ENCODE measurements around the gene DDX5.
"Not testable (repeated sequence)": the region's sequence is repeated elsewhere in the genome, so short reads cannot be mapped to it uniquely, and the experiment has no call there.

Gene DDX5

DNA sequence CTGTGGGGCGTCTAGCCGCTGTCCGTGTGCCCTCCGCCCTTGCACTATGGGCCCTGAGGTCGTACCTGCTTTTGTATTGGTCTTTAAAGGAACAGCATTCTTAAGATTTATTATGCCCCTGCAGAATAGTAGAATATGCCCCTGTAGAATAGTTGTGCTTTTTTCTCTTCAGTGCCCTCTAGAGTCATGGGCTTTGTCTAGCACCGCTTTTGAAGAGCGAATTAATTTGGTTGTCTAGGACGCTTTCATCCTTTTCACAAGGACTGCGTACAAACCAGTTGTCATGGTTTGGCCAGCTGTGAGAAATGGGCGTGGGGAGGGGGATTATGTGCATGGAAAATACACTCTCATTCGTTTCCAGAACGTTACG lies 1.3 kb upstream of the DDX5 start:
- DNase-seq (ENCODE audit: low spot score) = peak; percentile 72

DNA sequence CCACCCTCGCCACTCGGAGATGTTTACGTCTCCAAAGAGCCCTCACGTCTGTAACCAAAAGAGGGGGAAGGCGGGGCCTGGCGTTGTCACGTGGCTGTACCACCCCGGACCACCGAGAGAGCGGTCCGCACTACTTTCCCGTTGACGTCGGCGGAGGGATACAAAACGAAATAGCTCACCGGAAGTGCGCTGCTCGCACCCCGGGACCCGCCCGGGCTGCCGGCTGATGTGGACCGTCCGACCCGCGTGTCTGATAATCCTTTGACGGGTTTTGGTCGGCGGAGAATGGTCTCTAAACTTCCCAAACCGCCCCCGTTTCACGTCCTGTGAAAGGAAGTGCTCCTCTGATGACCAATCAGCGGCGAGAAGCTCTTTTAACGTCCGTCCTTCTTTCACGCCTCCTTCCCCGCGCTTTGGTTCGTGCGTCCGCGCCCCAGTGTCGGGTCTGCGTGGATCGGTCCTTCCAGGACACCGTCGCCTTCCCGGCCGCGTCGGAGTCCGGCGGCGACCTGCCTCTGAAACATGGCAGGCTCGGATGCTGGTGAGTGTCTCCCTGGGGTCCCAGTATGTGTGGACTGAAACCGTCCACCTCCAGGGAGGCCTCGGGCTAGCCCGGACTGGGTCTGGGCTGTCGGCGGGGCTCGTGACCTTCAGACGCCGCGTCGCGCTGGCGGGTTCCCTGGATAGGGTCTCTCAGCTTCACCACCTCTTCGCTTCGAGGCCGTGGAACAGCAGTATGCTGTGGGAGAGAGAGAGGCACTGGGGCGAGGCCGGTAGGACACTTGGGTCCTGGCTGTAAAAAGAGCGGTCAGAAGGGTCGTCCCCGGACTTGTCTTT lies 705 bp upstream of the DDX5 start, which contains the start of gene CEP95:
TSS of gene CEP95 (plus strand) at position 402 of the 837 bp plus-strand sequence. CDS start at position 523, 121 bp downstream.
- DNase-seq (ENCODE audit: low spot score) = peak; percentile 93

DNA sequence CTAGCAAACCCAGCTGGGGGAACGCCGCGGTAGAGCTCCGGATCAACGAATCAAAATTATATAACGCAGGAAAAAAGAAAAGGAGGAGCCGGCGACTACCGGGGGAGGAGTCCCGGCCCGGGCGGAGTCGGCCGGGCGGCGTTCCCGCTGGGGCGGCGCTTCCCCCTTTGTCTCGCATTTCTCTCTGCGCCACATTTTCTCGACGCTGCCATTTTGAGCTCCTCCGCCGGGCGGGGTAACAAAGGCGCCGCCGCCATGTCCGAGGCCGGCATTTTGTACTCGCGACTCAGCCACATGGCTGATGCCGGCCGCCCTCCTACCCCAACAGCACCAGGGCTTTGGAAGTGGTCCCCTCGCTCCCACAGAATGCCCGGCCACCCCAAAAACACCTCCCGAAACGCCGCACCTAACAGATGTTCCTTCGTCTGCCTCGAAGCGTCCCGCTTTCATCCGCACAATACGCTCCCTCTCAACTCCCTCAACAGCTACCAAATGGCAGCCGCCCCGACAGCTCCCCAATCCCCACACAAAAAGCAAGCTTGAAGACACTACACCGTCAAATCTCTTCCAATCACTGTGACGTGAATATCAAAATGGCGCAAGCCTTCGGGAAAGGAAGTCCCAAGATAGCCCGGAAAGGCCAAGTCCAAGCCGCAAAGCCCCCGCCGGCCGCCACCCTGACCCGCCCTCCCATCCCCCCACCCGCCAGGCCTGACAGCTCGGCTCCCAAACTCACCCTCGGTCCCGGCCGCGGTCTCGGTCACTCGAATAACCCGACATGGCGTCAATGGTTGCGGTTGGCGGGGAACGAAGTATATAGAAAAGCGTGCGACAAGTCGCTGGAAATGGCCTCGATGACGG lies 519 bp downstream of the DDX5 start:
- peak; percentile 88 for DNase-seq (ENCODE audit: low spot score)

DNA sequence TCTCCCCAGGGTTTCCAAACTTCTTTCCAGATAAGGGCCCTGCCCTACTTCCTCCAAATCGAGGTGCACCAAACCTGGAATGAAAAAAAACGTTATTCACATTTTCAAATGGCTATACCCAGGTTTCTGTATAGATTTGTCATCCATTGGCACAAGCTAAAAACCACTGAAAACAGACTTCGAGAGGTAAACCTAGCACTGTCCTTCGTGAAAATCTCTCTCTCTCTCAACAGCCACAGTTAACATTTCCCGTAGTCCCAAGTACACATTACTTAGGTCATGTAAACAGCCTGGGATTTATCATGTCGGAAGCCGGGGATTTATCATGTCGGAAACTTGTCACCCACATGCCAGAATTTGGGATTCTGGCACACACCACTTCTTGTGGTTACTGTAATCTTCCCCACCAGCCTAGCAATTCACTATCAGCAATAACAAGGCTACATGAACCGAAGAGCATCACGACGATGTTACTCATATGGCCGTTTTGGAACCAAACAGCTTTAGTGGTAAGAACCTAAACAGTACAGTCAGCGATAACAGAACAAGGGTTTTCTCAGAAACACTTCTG lies 1.2 kb downstream of the DDX5 start:
- no peak for DNase-seq (ENCODE audit: low spot score)

DNA sequence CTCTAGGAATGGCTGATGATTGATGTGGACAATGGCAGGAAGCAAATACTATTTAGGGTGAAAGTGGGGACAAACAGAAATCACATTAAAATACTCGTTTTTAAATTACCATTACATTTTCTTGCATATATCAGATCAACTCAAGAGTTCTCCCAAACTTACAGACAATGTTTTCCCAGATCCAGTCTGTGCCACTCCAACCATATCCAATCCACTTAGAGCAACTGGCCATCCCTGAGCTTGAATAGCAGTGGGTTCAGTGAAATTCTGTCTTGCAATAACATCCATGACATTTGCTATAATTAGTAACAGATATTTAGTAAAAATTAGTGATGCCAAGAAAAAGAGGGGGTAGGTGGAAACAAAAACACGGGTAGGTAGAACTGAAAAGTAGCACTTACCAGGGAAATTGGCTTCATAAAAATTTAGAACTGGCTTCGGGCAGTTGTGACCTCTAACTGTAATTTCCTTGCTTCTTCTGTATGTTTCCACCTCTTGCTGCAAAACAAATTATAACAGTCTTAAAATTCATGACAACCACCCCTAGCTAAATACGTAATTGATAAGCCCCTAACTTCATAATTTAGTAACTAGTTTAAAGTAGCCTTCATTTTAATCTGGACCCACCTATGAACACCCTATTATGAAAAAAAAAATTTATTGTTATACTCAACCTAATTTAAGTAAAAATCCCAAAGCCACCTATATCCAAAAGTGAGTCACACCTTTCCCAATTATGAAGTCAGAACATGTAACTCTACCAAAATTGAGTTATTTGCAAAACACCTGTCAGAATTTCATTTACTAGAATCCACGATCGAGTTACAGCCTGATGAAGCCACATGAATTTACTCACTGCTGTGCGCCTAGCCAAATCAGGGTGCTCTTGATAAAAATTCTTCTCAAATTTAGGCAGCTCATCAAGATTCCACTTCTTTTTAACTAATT lies 2.0 kb downstream of the DDX5 start:
- DNase-seq (ENCODE audit: low spot score) = no peak

DNA sequence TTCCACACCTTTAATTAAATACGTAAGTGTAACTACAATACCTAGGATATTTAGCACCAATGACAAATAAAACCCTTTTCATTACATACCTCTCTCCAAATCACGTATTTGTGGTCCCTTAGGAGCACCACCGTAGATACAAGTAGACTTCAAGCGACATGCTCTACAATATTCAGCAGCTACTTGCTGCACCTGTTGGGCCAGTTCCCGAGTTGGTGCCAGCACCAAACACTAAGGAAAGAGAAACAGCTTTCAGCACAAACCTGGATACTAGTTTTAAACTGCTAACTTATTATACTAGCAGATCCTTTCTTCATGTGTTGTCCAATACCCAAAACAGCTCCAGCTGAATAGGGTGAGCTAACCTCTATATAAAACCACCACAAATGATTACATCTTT lies 2.7 kb downstream of the DDX5 start:
- DNase-seq (ENCODE audit: low spot score) = no peak

DNA sequence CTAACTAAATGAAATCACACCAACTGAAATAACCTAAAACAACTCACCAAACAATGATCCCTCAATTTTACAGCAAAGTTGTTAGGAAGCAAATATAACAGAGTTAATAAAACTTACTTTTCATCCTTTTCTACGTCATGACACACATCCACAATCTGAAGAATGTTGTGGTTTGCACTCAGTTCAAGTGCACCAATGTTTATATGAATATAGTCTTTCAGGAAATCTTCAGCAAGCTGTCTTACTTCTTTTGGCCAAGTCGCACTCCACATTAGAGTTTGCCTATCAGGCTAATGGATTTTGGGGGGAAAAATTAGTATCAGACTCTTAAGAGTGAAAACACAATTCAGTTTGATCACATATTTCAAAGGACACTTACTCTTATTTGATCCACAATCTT lies 3.3 kb downstream of the DDX5 start:
- no peak for DNase-seq (ENCODE audit: low spot score)

DNA sequence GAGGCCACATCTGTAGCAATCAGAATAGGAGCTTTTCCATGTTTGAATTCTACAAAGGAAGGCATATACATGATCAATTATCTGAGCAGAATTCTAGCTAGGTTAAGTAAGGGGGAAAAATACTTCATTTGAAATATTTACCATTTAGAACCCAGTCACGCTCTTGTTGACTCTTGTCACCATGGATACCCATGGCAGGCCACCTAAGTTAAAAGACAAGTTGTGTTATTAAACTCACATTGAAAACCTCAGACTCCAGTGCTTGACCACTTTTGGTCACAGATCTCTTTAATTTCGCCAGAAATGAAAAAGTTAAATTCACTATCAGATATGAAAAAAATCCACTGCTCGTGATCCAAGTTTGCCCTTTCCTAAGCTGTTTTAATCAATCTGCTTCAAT lies 4.1 kb downstream of the DDX5 start:
- DNase-seq (ENCODE audit: low spot score) = no peak

DNA sequence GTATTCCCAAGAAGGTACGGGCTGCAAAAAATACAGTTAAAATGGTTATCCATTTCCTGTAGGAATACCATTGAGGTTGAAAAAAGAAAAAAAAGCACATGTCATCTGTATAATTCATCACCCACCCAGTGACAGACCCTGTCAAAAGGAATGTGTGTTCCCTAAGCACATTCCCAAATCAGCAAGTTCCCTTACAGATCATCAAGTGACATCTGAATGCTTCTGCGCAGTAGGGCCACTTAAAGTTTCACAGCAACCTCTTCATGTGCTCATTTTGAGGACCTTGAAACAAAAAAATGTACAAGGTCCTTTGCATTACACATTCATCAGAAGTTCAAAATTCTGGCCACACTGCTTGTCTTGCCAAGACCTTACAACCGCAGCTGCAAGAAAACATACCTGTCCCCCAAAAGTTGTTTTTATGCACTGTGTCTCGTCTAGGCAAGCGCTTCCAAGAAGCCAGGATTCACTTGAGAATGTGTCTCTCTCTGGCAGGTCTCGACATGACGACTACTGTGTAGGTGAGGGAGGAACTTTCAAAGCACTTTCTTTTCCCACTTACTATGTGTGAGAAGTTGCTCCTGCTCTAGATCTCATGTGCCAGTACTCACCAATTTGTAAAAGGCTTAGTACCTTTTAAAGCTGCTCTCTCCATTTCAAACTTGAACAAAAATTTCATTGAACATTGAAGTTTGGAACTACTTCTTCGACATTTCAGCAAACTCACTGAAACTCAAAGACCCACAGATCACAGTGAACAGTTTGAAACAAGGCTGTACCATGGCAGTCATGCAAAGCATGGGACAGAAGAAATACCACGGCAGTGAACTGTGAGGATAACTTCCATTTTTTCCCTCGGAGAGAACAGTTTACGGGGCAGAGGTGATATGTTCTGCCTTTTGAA lies 5.0 kb downstream of the DDX5 start:
- DNase-seq (ENCODE audit: low spot score) = no peak

DNA sequence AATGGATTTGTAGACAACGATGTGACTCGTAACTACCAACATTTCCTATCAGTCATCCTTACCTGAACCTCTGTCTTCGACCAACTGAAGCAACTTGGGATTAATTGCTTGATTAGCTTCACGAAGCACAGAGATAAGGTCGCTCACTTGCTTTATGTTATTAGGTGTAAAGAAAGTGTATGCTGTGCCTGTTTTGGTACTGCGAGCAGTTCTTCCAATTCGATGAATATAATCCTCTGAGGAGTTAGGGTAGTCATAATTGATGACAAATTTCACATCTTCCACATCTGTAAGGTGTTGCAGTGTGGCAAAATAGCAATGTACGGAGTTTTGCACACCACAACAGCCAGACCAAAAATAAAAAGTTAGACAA lies 5.6 kb downstream of the DDX5 start:
- DNase-seq (ENCODE audit: low spot score) = no peak

DNA sequence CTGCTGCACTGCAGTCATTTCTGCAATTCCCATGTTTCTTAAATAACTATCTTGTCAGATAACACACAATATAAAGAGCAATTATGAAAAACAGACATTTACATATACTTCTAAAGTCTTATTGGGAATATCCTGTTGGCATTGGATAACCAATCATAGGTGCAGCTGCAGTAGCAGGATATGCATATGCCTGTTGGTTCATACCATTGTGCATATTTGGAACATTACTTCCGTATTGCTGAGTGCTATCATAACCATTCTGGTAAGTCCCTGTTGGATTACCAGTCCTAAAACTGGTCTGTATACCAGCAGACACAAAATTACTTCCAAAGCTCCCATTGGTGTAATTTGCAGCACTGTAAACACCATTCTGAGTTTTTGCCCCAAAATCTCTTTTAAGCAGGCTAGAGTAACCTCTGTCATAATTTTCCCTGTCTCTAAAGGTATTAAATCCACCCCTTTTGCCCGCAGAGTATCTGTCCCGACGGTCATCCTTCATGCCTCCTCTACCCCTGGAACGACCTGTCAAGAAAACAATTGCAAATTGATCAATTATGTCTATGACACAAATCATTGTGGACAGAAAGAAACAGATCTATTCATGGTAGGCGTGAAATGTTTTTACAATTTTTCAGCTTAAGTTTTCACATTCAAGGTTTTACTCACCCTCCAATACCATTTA lies 6.1 kb downstream of the DDX5 start:
- no peak for DNase-seq (ENCODE audit: low spot score)

DNA sequence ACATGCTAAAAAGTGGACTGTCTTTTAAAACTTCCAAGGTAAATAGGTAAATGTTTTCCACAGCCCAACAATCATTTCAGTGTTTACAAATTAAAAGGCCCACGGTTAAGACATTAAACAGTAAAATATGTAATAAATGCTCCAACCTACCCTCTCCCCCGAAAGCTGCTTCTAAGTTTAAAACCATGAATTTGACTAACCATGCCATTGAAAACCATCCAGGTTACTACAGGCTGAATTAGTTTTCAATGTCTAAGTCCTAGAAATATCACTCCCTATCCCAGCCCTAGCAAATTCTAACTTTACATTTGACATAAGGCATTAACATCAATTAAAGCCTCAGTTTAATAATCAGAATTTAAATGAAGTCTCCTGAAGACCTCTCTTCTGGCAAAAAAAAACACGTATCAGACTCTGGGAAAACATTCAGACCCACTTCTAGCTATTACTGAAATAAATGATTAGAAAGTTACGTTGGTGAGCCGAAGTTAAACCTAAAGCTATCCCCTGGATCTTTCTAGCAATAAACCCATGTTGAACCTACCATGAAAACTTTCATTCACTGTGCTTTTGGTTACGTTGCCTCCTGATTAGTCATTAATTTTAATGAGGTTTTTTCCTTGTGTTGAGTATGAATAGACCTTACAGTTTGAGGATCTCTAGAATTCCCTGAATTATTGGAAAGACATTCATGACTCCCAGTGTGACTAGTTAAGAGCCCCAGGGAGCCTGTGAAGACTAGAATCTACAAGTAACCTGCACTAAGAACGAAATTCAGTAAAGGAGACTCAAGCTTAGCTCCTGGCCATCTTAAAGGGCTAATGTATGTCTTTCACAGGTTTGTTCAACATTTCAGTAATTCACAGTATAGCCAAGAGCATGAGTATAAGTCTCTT lies 7.5 kb downstream of the DDX5 start:
- DNase-seq (ENCODE audit: low spot score) = no peak

DNA sequence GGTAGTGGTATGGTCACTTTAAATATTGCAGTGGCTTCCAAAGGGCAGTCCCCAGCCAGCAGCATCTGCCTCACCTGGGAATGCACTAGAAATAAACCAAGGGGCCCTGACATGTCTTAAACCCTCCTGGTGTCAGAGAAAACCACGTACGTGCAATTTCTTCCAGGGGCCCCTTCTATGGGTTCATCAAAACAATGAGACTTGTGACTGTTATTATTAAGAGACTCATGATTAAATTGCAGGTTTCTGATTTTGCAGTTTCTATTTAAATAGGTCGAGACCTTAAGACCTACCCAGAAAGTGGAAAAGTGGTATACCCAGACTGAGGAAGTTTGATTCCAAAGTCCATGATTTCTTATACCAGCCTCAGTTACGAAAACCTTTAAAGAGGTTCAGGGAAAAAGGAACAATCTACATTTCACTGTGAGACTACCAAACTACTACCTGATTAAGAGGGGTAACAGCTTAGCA lies 8.5 kb downstream of the DDX5 start:
- DNase-seq (ENCODE audit: low spot score) = no peak

DNA sequence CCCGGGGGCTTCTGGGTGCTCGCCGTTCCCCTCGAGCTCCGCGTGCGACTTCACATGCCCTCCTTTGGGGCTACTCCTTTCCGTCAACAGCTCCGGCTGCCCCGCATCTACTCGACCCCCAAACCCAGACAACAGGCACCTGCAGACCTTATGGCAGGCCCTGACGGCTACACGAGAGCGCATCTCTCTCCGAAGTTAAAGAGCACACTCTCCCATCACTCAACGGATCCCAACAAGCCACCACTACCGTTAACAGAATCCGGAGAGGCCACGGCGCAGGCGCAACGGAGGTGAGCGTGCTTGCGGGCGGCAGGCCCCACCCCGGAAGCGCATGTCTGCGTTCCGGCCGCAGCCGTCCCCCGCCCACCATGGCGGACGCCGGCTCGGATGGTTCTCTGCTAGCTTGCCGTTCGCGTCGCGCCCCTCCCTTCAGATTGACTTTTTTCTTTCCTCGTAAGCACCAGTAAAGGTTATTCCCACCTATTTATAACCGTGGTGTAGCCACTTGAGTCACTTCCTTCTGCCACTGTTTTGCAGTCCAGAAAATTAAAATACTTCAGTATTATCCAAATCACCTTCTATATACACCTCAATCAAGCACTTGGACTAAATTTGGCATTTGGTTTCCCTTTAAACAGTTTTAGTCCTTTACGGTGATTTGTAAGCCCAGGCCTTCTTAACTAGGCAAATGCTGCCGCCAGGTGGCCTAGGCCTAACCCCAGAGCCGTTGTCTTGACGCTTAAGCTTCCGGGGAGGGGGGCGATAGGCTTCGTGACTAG lies 9.1 kb downstream of the DDX5 start, which contains the start of gene POLG2:
TSS of gene POLG2 (minus strand) at position 269 of the 779 bp plus-strand sequence. CDS start at position 183, 86 bp downstream.
- DNase-seq (ENCODE audit: low spot score) = peak; percentile 86

DNA sequence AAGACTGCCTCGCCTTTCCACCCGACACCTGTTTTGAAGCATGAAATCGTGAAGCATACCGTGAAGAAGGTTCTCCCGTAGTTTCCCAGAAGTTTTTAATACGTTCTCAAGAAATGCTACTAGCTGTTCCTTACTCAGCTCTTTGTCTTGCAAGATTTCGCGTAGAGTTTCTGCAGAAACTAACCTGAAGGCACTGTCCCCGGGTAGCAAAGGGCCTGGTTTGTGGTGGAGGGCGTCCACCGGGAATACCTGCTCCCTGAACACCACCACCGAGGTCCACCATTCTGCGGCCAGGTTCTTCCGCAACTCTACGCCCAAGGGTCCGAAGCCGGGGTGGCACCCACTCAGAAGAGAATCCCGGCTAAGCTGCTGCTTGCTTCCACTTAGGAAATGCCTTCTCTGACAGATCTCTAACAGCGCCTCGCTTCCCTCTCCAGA lies 9.7 kb downstream of the DDX5 start:
- DNase-seq (ENCODE audit: low spot score) = peak; percentile 15

DNA sequence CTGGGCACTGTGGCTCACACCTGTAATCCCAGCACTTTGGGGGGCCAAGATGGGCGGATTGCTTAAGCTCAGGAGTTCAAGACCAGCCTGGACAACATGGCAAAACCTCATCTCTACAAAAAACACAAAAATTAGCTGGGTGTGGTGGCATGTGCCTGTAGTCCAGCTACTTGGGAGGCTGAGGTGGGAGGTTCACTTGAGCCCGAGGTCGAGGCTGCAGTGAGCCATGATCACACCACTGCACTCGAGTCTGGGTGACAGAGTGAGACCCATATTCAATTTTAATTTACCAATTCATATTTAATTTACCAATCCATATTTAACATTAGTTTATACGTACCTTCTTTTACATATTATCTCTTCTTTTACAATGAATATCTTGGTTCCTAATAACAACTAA lies 10.8 kb downstream of the DDX5 start:
- not testable (repeated sequence) for DNase-seq (ENCODE audit: low spot score)

DNA sequence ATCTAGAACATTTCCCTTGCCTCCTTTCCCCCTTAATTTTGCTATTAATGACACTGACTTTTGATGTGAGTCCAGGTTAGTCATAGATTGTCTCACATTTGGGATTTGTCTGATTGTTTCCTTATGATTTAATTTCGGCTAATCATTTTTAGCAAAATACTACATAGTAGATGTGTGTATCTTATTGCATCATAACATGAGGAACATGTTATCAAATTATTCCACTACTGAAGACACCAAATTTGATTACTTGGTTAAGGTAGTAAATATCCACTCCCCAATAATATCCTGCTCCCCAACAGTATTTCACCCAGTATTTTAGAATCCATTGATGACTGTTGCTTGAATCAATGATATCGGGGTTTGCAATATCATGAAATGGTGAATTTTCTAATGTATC lies 12.0 kb downstream of the DDX5 start:
- no peak for DNase-seq (ENCODE audit: low spot score)
